CD4-positive, alpha-beta T cell (primary cell): Measurements from ENCODE around the gene MTMR4. TPM values are rescaled to one million over a fixed set of nuclear protein-coding genes. Genes with fewer than 3 reads are reported as not detected.

Experiments
- ATAC-seq: fragments of 200-7000 bp; cut with Tn5 transposase; one replicate; pipeline ENCODE4 v1.10.0; 2022; ENCODE audit warnings: mild to moderate bottlenecking; ENCODE audit not compliant: poor library complexity
- CTCF ChIA-PET: fragments of 350-600 bp; sonication (Branson Sonifier 250); formaldehyde crosslinking; loops from one replicate; lab custom pipeline; 2021; ENCODE audit warnings: antibody characterized with exemption, inconsistent platforms; lab: Charles Lee
- POLR2A ChIA-PET: fragments of 350-600 bp; sonication (Branson Sonifier 250); formaldehyde crosslinking; loops from one replicate; lab custom pipeline; 2021; ENCODE audit warnings: antibody characterized with exemption, inconsistent platforms; lab: Charles Lee
- DNase-seq, 14 experiments: peaks; one replicate each; pipeline ENCODE4 v3.0.0-alpha.2; 2013 to 2020; ENCODE audit warnings: mixed read lengths in 2 of 14
- H3K27ac ChIP-seq, 2 donors: one replicate each; pipeline versions ENCODE4 v1.5.1 to v1.7.0; 2013; ENCODE audit warnings: low read length in 2 of 2, low read depth in 1 of 2, mild to moderate bottlenecking in 1 of 2
- H3K27me3 ChIP-seq, 2 experiments: 1 replicate in 1 of 2; 2 replicates in 1 of 2; pipeline versions ENCODE4 v1.6.1 to v1.7.0; 2013; ENCODE audit warnings: low read length in 2 of 2, control low read depth in 1 of 2, mild to moderate bottlenecking in 1 of 2, moderate library complexity in 1 of 2; ENCODE audit not compliant: insufficient read depth in 2 of 2, control insufficient read depth in 1 of 2
- H3K36me3 ChIP-seq: one replicate; pipeline ENCODE4 v1.6.1; 2013; ENCODE audit warnings: low read length, control low read depth; ENCODE audit not compliant: insufficient read depth
- H3K4me1 ChIP-seq: one replicate; pipeline ENCODE4 v1.6.1; 2013; ENCODE audit warnings: low read length, control low read depth; ENCODE audit not compliant: insufficient read depth
- H3K4me3 ChIP-seq: one replicate; pipeline ENCODE4 v1.5.1; 2013; ENCODE audit warnings: mild to moderate bottlenecking, low read length, moderate library complexity
- H3K9me3 ChIP-seq, 2 experiments: 1 replicate in 1 of 2; 2 replicates in 1 of 2; pipeline versions ENCODE4 v1.6.1 to v1.7.0; 2013; ENCODE audit warnings: low read length in 2 of 2, mild to moderate bottlenecking in 2 of 2, control low read depth in 1 of 2, moderate library complexity in 1 of 2; ENCODE audit not compliant: control insufficient read depth in 1 of 2, insufficient read depth in 1 of 2
- H3K27ac Mint-ChIP-seq: one replicate; pipeline ENCODE4 v1.8.0; 2020; ENCODE audit warnings: mixed read lengths
- H3K27me3 Mint-ChIP-seq: one replicate; pipeline ENCODE4 v1.8.0; 2021; ENCODE audit warnings: mixed read lengths
- H3K36me3 Mint-ChIP-seq: one replicate; pipeline ENCODE4 v1.8.0; 2021; ENCODE audit warnings: low read depth, mixed read lengths
- H3K4me1 Mint-ChIP-seq: one replicate; pipeline ENCODE4 v1.8.0; 2021; ENCODE audit warnings: low read depth, mixed read lengths
- H3K4me3 Mint-ChIP-seq: one replicate; pipeline ENCODE4 v1.8.0; 2020; ENCODE audit warnings: mild to moderate bottlenecking, mixed read lengths
- H3K9me3 Mint-ChIP-seq: one replicate; pipeline ENCODE4 v1.8.0; 2020; ENCODE audit warnings: mixed read lengths
- CTCF ChIP-seq: fragments of 200-600 bp; IDR thresholded peaks from one replicate; pipeline ENCODE4 v1.8.0; 2022; ENCODE audit warnings: antibody characterized with exemption, mild to moderate bottlenecking
- intact Hi-C, 2 experiments: fragments of 100-400 bp; cut with DNase I in 1 of 2; cut with micrococcal nuclease in 1 of 2; formaldehyde crosslinking; loops; one replicate each; pipeline versions ENCODE4 v1.15.1 to v1.9.0; 2023 to 2025; cut with DNase I, micrococcal nuclease
- total RNA-seq, 174 experiments: library from RNA in 2 of 174; stranded (reverse) in 2 of 174; gene quantifications; one replicate each; pipeline ENCODE4 v1.2.3 and lab custom pipeline; 2021 to 2026

Gene MTMR4
- total RNA-seq, 2 experiments from 2014 or later = 28.8 to 30.0 TPM

- Mint-ChIP-seq H3K36me3 (peaks cover 41% of the 10 kb centered on the region), H3K27me3 (no peaks in the 10 kb centered on the region), H3K9me3 (no peaks in the 10 kb centered on the region), H3K27ac (peak overlapping the region; percentile 85), H3K4me3 (peak overlapping the region; percentile 90), H3K4me1 (peaks cover 48% of the 10 kb centered on the region)
- TF ChIP-seq CTCF = no peak
- Histone ChIP-seq H3K36me3 (peaks cover 13% of the 10 kb centered on the region), H3K4me3 (peak overlapping the region; percentile 72), H3K27me3 (no peaks in the 10 kb centered on the region), H3K27ac (peak overlapping the region; percentile 77 to 80), H3K9me3 (no peaks in the 10 kb centered on the region), H3K4me1 (peaks cover 53% of the 10 kb centered on the region)
- CTCF ChIA-PET = interaction anchor here (0.5 to 3.2 kb wide), 4 partner anchors 61 to 488 kb away, joined by 3 to 36 read pairs (median 3); no protein-coding TSS in a partner anchor
- intact Hi-C loops = loop anchor here (5.0 to 10.0 kb wide), 11 partner anchors 175 to 1878 kb away; partner anchors contain the start of genes C17orf67 (in 2 of the 2), DGKE (in 2 of the 2), RAD51C (in 2 of the 2) and TEX14 (in 2 of the 2)
- ATAC-seq = no peak
- no peak for DNase-seq
- POLR2A ChIA-PET = interaction anchor here (1.7 to 3.0 kb wide), 6 partner anchors 16 to 199 kb away, joined by 5 to 64 read pairs (median 14); partner anchors contain the start of genes HSF5, RAD51C, SUPT4H1 and TEX14
Observed at GRCh38 chr17:58516644-58517377, 2.4 kb upstream of the MTMR4 start.

GRCh38 chr17:58515286-58515685, 848 bp upstream of the MTMR4 start:
- POLR2A ChIA-PET = interaction anchor here (0.5 to 2.9 kb wide), 9 partner anchors 10 to 668 kb away, joined by 3 to 8 read pairs (median 4); partner anchors contain the start of gene TRIM37
- Histone ChIP-seq H3K4me1 (peaks cover 53% of the 10 kb centered on the region), H3K36me3 (peaks cover 28% of the 10 kb centered on the region), H3K4me3 (no peak overlapping the region), H3K9me3 (no peaks in the 10 kb centered on the region), H3K27ac (no peak overlapping the region), H3K27me3 (no peaks in the 10 kb centered on the region)
- CTCF ChIA-PET = interaction anchor here (1.4 kb wide), 1 partner anchor 27 kb away, joined by 4 read pairs; no protein-coding TSS in a partner anchor
- H3K4me1 Mint-ChIP-seq = peaks cover 56% of the 10 kb centered on the region
- no peak for ATAC-seq
- peaks cover 56% of the 10 kb centered on the region for H3K36me3 Mint-ChIP-seq
- intact Hi-C loops = loop anchor here (5.0 to 10.0 kb wide), 11 partner anchors 177 to 1880 kb away; partner anchors contain the start of genes C17orf67 (in 2 of the 2), DGKE (in 2 of the 2), RAD51C (in 2 of the 2) and TEX14 (in 2 of the 2)
- no peak for TF ChIP-seq CTCF
- H3K27me3 Mint-ChIP-seq = no peaks in the 10 kb centered on the region
- no peak for DNase-seq
- peak overlapping the region; percentile 85 for H3K27ac Mint-ChIP-seq
- H3K4me3 Mint-ChIP-seq = peak overlapping the region; percentile 90
- H3K9me3 Mint-ChIP-seq = no peaks in the 10 kb centered on the region

- intact Hi-C loops = loop anchor here (5.0 to 10.0 kb wide), 12 partner anchors 178 to 1880 kb away; partner anchors contain the start of genes C17orf67 (in 2 of the 2), DGKE (in 2 of the 2), RAD51C (in 2 of the 2) and TEX14 (in 2 of the 2)
- H3K4me1 ChIP-seq = peaks cover 50% of the 10 kb centered on the region
- ChIA-PET POLR2A (interaction anchor here (1.0 to 2.9 kb wide), 9 partner anchors 10 to 592 kb away, joined by 3 to 8 read pairs (median 4); partner anchors contain the start of gene TRIM37), CTCF (interaction anchor here (1.4 kb wide), 1 partner anchor 27 kb away, joined by 4 read pairs; no protein-coding TSS in a partner anchor)
- Mint-ChIP-seq H3K27ac (peak overlapping the region; percentile 85), H3K27me3 (no peaks in the 10 kb centered on the region), H3K4me3 (peak overlapping the region; percentile 90), H3K9me3 (no peaks in the 10 kb centered on the region), H3K4me1 (peaks cover 60% of the 10 kb centered on the region), H3K36me3 (peaks cover 62% of the 10 kb centered on the region)
- H3K27me3 ChIP-seq = no peaks in the 10 kb centered on the region
- no peak overlapping the region for H3K27ac ChIP-seq
- ATAC-seq = no peak
- DNase-seq = no peak
- H3K9me3 ChIP-seq = no peaks in the 10 kb centered on the region
- TF ChIP-seq CTCF = no peak
- peak overlapping the region; percentile 71 for H3K4me3 ChIP-seq
- peaks cover 33% of the 10 kb centered on the region for H3K36me3 ChIP-seq
Observed at GRCh38 chr17:58514770-58515157, 326 bp upstream of the MTMR4 start.
